Stimulated activated CD8-positive, alpha-beta memory T cell treated with anti-CD3 and anti-CD28 coated beads, Interleukin-7, amount 100 ng/mL, for 1 hour (primary cell): ENCODE measurements around the gene ERAP2.
"Not testable (repeated sequence)": the region's sequence is repeated elsewhere in the genome, so short reads cannot be mapped to it uniquely, and the experiment has no call there.

Experiments used
- DNase-seq, 2 donors: peaks; one replicate each; pipeline ENCODE4 v3.0.0-alpha.2; 2020; ENCODE audit warnings: low read depth in 2 of 2

ERAP2 gene

GRCh38 chr5:96901384-96901783, 25.1 kb downstream of the ERAP2 start:
- DNase-seq = no peak

- no peak for DNase-seq
These were observed 25.5 kb downstream of the ERAP2 start for GRCh38 chr5:96901841-96902240.

- DNase-seq = no peak
These were observed 26.6 kb downstream of the ERAP2 start for GRCh38 chr5:96902876-96903275.

- DNase-seq = no peak
These were observed 27.0 kb downstream of the ERAP2 start for GRCh38 chr5:96903300-96903699.

GRCh38 chr5:96904054-96904931, 28.0 kb downstream of the ERAP2 start:
- no peak for DNase-seq

GRCh38 chr5:96905864-96906263, 29.6 kb downstream of the ERAP2 start:
- DNase-seq = no peak

- DNase-seq = no peak
These were observed 32.7 kb downstream of the ERAP2 start for GRCh38 chr5:96909003-96909402.

GRCh38 chr5:96909435-96909834, 33.1 kb downstream of the ERAP2 start:
- no peak for DNase-seq

- no peak for DNase-seq
These were observed 34.8 kb downstream of the ERAP2 start for GRCh38 chr5:96911139-96911538.

GRCh38 chr5:96913233-96913632, 36.9 kb downstream of the ERAP2 start:
- DNase-seq = no peak

GRCh38 chr5:96919754-96920197, 43.5 kb downstream of the ERAP2 start:
- DNase-seq = no peak

GRCh38 chr5:96920744-96921355, 44.5 kb downstream of the ERAP2 start:
- no peak for DNase-seq

GRCh38 chr5:96922499-96923244, 46.4 kb downstream of the ERAP2 start:
- no peak for DNase-seq

GRCh38 chr5:96924016-96924443, 47.7 kb downstream of the ERAP2 start:
- DNase-seq = no peak

- no peak for DNase-seq
These were observed 50.0 kb downstream of the ERAP2 start for GRCh38 chr5:96926276-96926675.

GRCh38 chr5:96927008-96927407, 50.7 kb downstream of the ERAP2 start:
- DNase-seq = no peak

GRCh38 chr5:96928931-96929708, 52.8 kb downstream of the ERAP2 start:
- DNase-seq = no peak

- no peak for DNase-seq
These were observed 53.8 kb downstream of the ERAP2 start for GRCh38 chr5:96930058-96930457.

GRCh38 chr5:96930589-96930988, 54.3 kb downstream of the ERAP2 start:
- DNase-seq = no peak

GRCh38 chr5:96931037-96931436, 54.7 kb downstream of the ERAP2 start:
- not testable (repeated sequence) for DNase-seq

- DNase-seq = no peak
These were observed 55.3 kb downstream of the ERAP2 start for GRCh38 chr5:96931605-96932004.

GRCh38 chr5:96932026-96932425, 55.7 kb downstream of the ERAP2 start:
- DNase-seq = no peak
